Measurements from ENCODE around the gene PLEKHH2. TPM values are rescaled to one million over a fixed set of nuclear protein-coding genes. Genes with fewer than 3 reads are reported as not detected.

The PLEKHH2 gene
- total RNA-seq, 1 donor from 2014 or later: 19.6 TPM

DNA sequence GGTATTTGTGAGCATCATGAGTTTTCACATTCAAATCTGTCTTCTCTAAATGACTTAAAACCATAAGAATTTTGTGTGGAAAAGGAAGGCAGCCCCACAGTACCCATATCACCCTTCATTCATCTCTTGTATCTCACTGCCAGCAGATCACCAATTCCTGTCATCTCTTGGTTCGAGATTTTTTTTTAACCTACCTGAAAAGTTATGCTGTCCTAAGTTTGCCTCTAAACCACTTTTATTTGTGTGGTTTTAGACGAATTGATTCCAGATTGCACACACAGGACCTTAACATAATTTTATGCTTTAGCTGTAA lies 169.6 kb downstream of the PLEKHH2 start:
- no peaks in the 10 kb centered on the region for H3K9me3 Mint-ChIP-seq (ENCODE audit: unreplicated experiment)
- H3K27ac Mint-ChIP-seq (ENCODE audit: unreplicated experiment): no peak overlapping the region
- no peak for TF ChIP-seq CTCF (IDR thresholded peaks at IDR 0.05)
- no peak for DNase-seq (ENCODE audit: extremely low spot score, unreplicated experiment)
- H3K36me3 Mint-ChIP-seq (ENCODE audit: unreplicated experiment): peaks cover 42% of the 10 kb centered on the region
- H3K4me1 Mint-ChIP-seq (ENCODE audit: unreplicated experiment): peaks cover 4% of the 10 kb centered on the region
- H3K4me3 Mint-ChIP-seq (ENCODE audit: unreplicated experiment): no peak overlapping the region
- H3K27me3 Mint-ChIP-seq (ENCODE audit: unreplicated experiment): no peaks in the 10 kb centered on the region

DNA sequence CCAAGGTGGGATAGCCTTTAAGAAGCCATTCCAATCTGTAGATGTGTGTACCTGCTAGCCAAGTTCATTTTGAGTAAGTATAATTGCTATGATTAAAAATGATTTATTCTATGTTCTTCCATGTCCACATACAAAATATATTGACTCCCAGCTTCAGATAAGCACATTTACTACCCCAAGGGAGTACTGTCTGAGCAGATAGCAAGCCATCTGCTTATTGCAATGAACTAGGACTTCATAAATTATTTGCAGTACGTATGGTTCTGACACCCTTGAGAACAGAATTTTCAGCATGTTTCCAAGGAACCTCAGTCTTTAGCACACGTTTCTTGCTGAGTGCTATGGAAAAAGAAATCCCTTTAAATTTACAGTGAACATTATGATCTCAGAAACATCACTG lies 173.4 kb downstream of the PLEKHH2 start:
- H3K4me3 Mint-ChIP-seq (ENCODE audit: unreplicated experiment): no peak overlapping the region
- H3K27ac Mint-ChIP-seq (ENCODE audit: unreplicated experiment): no peak overlapping the region
- DNase-seq (ENCODE audit: extremely low spot score, unreplicated experiment): no peak
- peaks cover 19% of the 10 kb centered on the region for H3K36me3 Mint-ChIP-seq (ENCODE audit: unreplicated experiment)
- peaks cover 8% of the 10 kb centered on the region for H3K4me1 Mint-ChIP-seq (ENCODE audit: unreplicated experiment)
- no peaks in the 10 kb centered on the region for H3K27me3 Mint-ChIP-seq (ENCODE audit: unreplicated experiment)
- TF ChIP-seq CTCF (IDR thresholded peaks at IDR 0.05): no peak
- H3K9me3 Mint-ChIP-seq (ENCODE audit: unreplicated experiment): no peaks in the 10 kb centered on the region

- Mint-ChIP-seq H3K27me3 (ENCODE audit: unreplicated experiment) (no peaks in the 10 kb centered on the region), H3K4me3 (ENCODE audit: unreplicated experiment) (no peak overlapping the region), H3K36me3 (ENCODE audit: unreplicated experiment) (peaks cover 20% of the 10 kb centered on the region), H3K27ac (ENCODE audit: unreplicated experiment) (no peak overlapping the region), H3K4me1 (ENCODE audit: unreplicated experiment) (peaks cover 8% of the 10 kb centered on the region), H3K9me3 (ENCODE audit: unreplicated experiment) (no peaks in the 10 kb centered on the region)
- no peak for DNase-seq (ENCODE audit: extremely low spot score, unreplicated experiment)
- no peak for TF ChIP-seq CTCF (IDR thresholded peaks at IDR 0.05)
Observed at GRCh38 chr2:43810888-43811287, 173.8 kb downstream of the PLEKHH2 start.

GRCh38 chr2:43812006-43812405 lies 174.9 kb downstream of the PLEKHH2 start:
- peaks cover 15% of the 10 kb centered on the region for H3K36me3 Mint-ChIP-seq (ENCODE audit: unreplicated experiment)
- TF ChIP-seq CTCF (IDR thresholded peaks at IDR 0.05): no peak
- no peak for DNase-seq (ENCODE audit: extremely low spot score, unreplicated experiment)
- H3K4me1 Mint-ChIP-seq (ENCODE audit: unreplicated experiment): peaks cover 8% of the 10 kb centered on the region
- H3K27me3 Mint-ChIP-seq (ENCODE audit: unreplicated experiment): no peaks in the 10 kb centered on the region
- no peak overlapping the region for H3K27ac Mint-ChIP-seq (ENCODE audit: unreplicated experiment)
- no peak overlapping the region for H3K4me3 Mint-ChIP-seq (ENCODE audit: unreplicated experiment)
- no peaks in the 10 kb centered on the region for H3K9me3 Mint-ChIP-seq (ENCODE audit: unreplicated experiment)

GRCh38 chr2:43812947-43813346 lies 175.9 kb downstream of the PLEKHH2 start:
- no peak for TF ChIP-seq CTCF (IDR thresholded peaks at IDR 0.05)
- H3K4me3 Mint-ChIP-seq (ENCODE audit: unreplicated experiment): no peak overlapping the region
- H3K27ac Mint-ChIP-seq (ENCODE audit: unreplicated experiment): no peak overlapping the region
- no peak for DNase-seq (ENCODE audit: extremely low spot score, unreplicated experiment)
- peaks cover 8% of the 10 kb centered on the region for H3K4me1 Mint-ChIP-seq (ENCODE audit: unreplicated experiment)
- H3K9me3 Mint-ChIP-seq (ENCODE audit: unreplicated experiment): no peaks in the 10 kb centered on the region
- no peaks in the 10 kb centered on the region for H3K27me3 Mint-ChIP-seq (ENCODE audit: unreplicated experiment)
- peaks cover 10% of the 10 kb centered on the region for H3K36me3 Mint-ChIP-seq (ENCODE audit: unreplicated experiment)

Measured in osteocyte (in vitro differentiated cells).